Middle frontal gyrus (tissue), 1 donor: ENCODE results near the gene BBC3.
A peak's percentile ranks its signal among the peaks of the same experiment; 100 is the strongest.

Source experiments
- DNase-seq: peaks from one replicate; pipeline ENCODE4 v3.0.0-alpha.2; 2015; ENCODE audit warnings: low spot score; ENCODE audit errors: extremely low spot score

The BBC3 gene

GRCh38 chr19:47231215-47232054, 436 bp upstream of the BBC3 start:
- no peak for DNase-seq

GRCh38 chr19:47230054-47230920, 712 bp downstream of the BBC3 start:
- DNase-seq = no peak

- DNase-seq = no peak
These were observed 1.3 kb downstream of the BBC3 start for GRCh38 chr19:47229676-47230053.

GRCh38 chr19:47228937-47229675, 1.9 kb downstream of the BBC3 start:
- DNase-seq = no peak

GRCh38 chr19:47228168-47228936, 2.6 kb downstream of the BBC3 start:
- no peak for DNase-seq

- DNase-seq = no peak
These were observed 3.4 kb downstream of the BBC3 start for GRCh38 chr19:47227352-47228167.

GRCh38 chr19:47226426-47227351, 4.3 kb downstream of the BBC3 start:
- no peak for DNase-seq

GRCh38 chr19:47225746-47226425, 5.1 kb downstream of the BBC3 start:
- DNase-seq = peak; percentile 89

GRCh38 chr19:47221890-47222289, 9.1 kb downstream of the BBC3 start:
- no peak for DNase-seq

GRCh38 chr19:47221080-47221841, 9.7 kb downstream of the BBC3 start:
- DNase-seq = no peak

GRCh38 chr19:47215581-47215980, 15.4 kb downstream of the BBC3 start:
- no peak for DNase-seq

GRCh38 chr19:47210689-47211316, 20.2 kb downstream of the BBC3 start:
- DNase-seq = no peak

- DNase-seq = no peak
These were observed 20.9 kb downstream of the BBC3 start for GRCh38 chr19:47210180-47210490.

- no peak for DNase-seq
These were observed 21.4 kb downstream of the BBC3 start for GRCh38 chr19:47209319-47210179.

- no peak for DNase-seq
These were observed 27.7 kb downstream of the BBC3 start for GRCh38 chr19:47203254-47203653.

- DNase-seq = no peak
These were observed 30.5 kb downstream of the BBC3 start for GRCh38 chr19:47200530-47200929.
